HepG2 (cell line): Measurements from ENCODE around the gene ALDOA. TPM values are rescaled to one million over a fixed set of nuclear protein-coding genes. Genes with fewer than 3 reads are reported as not detected.

ENCODE experiments used
- ATF5 ChIP-seq: sonication (generic); formaldehyde crosslinking; IDR thresholded peaks from 2 replicates; pipeline ENCODE4 v1.4.0; 2020; ENCODE audit warnings: mild to moderate bottlenecking, low read depth, missing genetic modification reagents
- CHD2 ChIP-seq: IDR thresholded peaks from 2 replicates; pipeline ENCODE4 v1.6.1; 2011; ENCODE audit warnings: low read depth, low read length, improper control_type of control experiment
- FOXK2 ChIP-seq: fragments of 450-650 bp; IDR thresholded peaks from 2 replicates; pipeline ENCODE4 v1.6.1; 2016
- GATAD2A ChIP-seq: IDR thresholded peaks from 2 replicates; pipeline ENCODE4 v1.6.1; 2016
- HMG20B ChIP-seq: conservative IDR thresholded peaks from 2 replicates; pipeline ENCODE4 v1.6.1; 2016; ENCODE audit warnings: missing genetic modification reagents, missing compliant biosample characterization
- HMGXB4 ChIP-seq, 2 experiments: sonication (generic) in 1 of 2; formaldehyde crosslinking in 1 of 2; IDR thresholded peaks; 2 replicates each; pipeline versions ENCODE4 v1.4.0 to v1.6.1; 2018 to 2020; ENCODE audit warnings: missing genetic modification reagents in 2 of 2, borderline replicate concordance in 1 of 2, low read depth in 1 of 2, mild to moderate bottlenecking in 1 of 2, missing biosample characterization in 1 of 2
- KLF9 ChIP-seq: IDR thresholded peaks from 2 replicates; pipeline ENCODE4 v1.6.1; 2016; ENCODE audit warnings: low read depth
- MIER3 ChIP-seq: IDR thresholded peaks from 2 replicates; pipeline ENCODE4 v1.6.1; 2016; ENCODE audit warnings: missing compliant biosample characterization, borderline replicate concordance
- NFYB ChIP-seq: sonication (generic); formaldehyde crosslinking; IDR thresholded peaks from 2 replicates; pipeline ENCODE4 v1.4.0; 2020; ENCODE audit warnings: missing genetic modification reagents
- NR0B2 ChIP-seq: sonication (generic); formaldehyde crosslinking; IDR thresholded peaks from 2 replicates; pipeline ENCODE4 v1.4.0; 2020; ENCODE audit warnings: mild to moderate bottlenecking, missing genetic modification reagents
- PPARG ChIP-seq: conservative IDR thresholded peaks from 2 replicates; pipeline ENCODE4 v1.6.1; 2016; ENCODE audit warnings: missing biosample characterization, missing genetic modification reagents
- RAD51 ChIP-seq: fragments of 450-650 bp; IDR thresholded peaks from 2 replicates; pipeline ENCODE4 v1.6.1; 2016; ENCODE audit warnings: borderline replicate concordance
- ZBTB21 ChIP-seq: sonication (generic); formaldehyde crosslinking; IDR thresholded peaks from 2 replicates; pipeline ENCODE4 v1.4.0; 2020; ENCODE audit warnings: missing genetic modification reagents
- ZBTB49 ChIP-seq: sonication (generic); formaldehyde crosslinking; IDR thresholded peaks from 2 replicates; pipeline ENCODE4 v1.4.0; 2020; ENCODE audit warnings: missing genetic modification reagents, borderline replicate concordance
- ZMAT5 ChIP-seq: sonication (generic); formaldehyde crosslinking; IDR thresholded peaks from 2 replicates; pipeline ENCODE4 v1.5.0; 2020; ENCODE audit warnings: mild to moderate bottlenecking, low read depth, missing genetic modification reagents, borderline replicate concordance
- ZNF138 ChIP-seq: sonication (generic); formaldehyde crosslinking; IDR thresholded peaks from 2 replicates; pipeline ENCODE4 v1.5.0; 2020; ENCODE audit warnings: mild to moderate bottlenecking, low read depth, missing genetic modification reagents
- ZNF18 ChIP-seq: sonication (generic); formaldehyde crosslinking; IDR thresholded peaks from 2 replicates; pipeline ENCODE4 v1.8.0; 2022; ENCODE audit warnings: mild to moderate bottlenecking, missing genetic modification reagents; ENCODE audit not compliant: insufficient replicate concordance
- ZNF225 ChIP-seq: sonication (generic); formaldehyde crosslinking; IDR thresholded peaks from 2 replicates; pipeline ENCODE4 v1.4.0; 2020; ENCODE audit warnings: mild to moderate bottlenecking, missing genetic modification reagents
- ZNF547 ChIP-seq: sonication (generic); formaldehyde crosslinking; IDR thresholded peaks from 2 replicates; pipeline ENCODE4 v1.5.1; 2020; ENCODE audit warnings: mild to moderate bottlenecking, missing genetic modification reagents
- ZNF639 ChIP-seq: conservative IDR thresholded peaks from 2 replicates; pipeline ENCODE4 v1.6.1; 2018; ENCODE audit warnings: missing genetic modification reagents
- polyA plus RNA-seq, 8 experiments: library from polyadenylated mRNA; depleted of rRNA in 3 of 8; stranded (reverse) in 7 of 8; unstranded in 1 of 8; fragments of >200 nt; fragmentation: Illumina TruSeq in 4 of 8; extraction: Trizol in 4 of 8; gene quantifications; 2 replicates each; pipeline versions ENCODE4 v1.2.1 to v1.2.3, GENCODE V29; 2011 to 2016; ENCODE audit warnings: low read depth in 4 of 8, missing spikeins in 1 of 8, mixed read lengths in 1 of 8; ENCODE audit not compliant: insufficient read depth in 1 of 8
- total RNA-seq, 5 experiments: library from RNA; depleted of rRNA; stranded (reverse); fragments of >200 nt; fragmentation: Illumina TruSeq; extraction: Trizol; gene quantifications; 2 replicates each; pipeline ENCODE4 v1.2.3, GENCODE V29; 2016; ENCODE audit warnings: low read depth in 1 of 5

The ALDOA gene
- total and polyA plus RNA-seq, 2 of the 13 experiments (the other 11 are each of a cell fraction or from before 2014, with no cell fraction given): 925 to 1,884 TPM

GRCh38 chr16:30112197-30113030 lies 46.9 kb downstream of the ALDOA start (continued):
- TF ChIP-seq ATF5 (CRISPR knock-in tag) (peak; percentile 72; the same call in 1 of the 2 replicates), ZNF18 (CRISPR knock-in tag) (peak; percentile 63), KLF9 (CRISPR knock-in tag) (no peak), ZMAT5 (no peak), PPARG (peak; percentile 50; the same call in 1 of the 2 replicates), ZBTB21 (CRISPR knock-in tag) (no peak), FOXK2 (no peak), MIER3 (CRISPR knock-in tag) (peak; percentile 74; the same call in 1 of the 2 replicates), ZNF639 (CRISPR knock-in tag) (no peak), ZNF138 (CRISPR knock-in tag) (no peak), GATAD2A (CRISPR knock-in tag) (peak; percentile 51), ZBTB49 (CRISPR knock-in tag) (no peak), ZNF225 (CRISPR knock-in tag) (no peak; the same call in none of the 2 replicates), NFYB (CRISPR knock-in tag) (no peak), CHD2 (no peak), NR0B2 (peak; percentile 48), HMG20B (CRISPR knock-in tag) (no peak; the same call in 1 of the 2 replicates), HMGXB4 (CRISPR knock-in tag; IDR thresholded peaks at IDR 0.05; ENCODE audit: borderline replicate concordance in 1 of 2, low read depth in 1 of 2) (peak; percentile 72 to 90), RAD51 (peak; percentile 84), ZNF547 (CRISPR knock-in tag) (peak; percentile 90; the same call in 1 of the 2 replicates)
